NK-92 (cell line): Measurements from ENCODE around the gene WNT9A.

Experiments used
- DNase-seq: peaks from one replicate; lab custom pipeline; 2025; ENCODE audit not compliant: unreplicated experiment; lab: John Stamatoyannopoulos, UW

Gene WNT9A

DNA sequence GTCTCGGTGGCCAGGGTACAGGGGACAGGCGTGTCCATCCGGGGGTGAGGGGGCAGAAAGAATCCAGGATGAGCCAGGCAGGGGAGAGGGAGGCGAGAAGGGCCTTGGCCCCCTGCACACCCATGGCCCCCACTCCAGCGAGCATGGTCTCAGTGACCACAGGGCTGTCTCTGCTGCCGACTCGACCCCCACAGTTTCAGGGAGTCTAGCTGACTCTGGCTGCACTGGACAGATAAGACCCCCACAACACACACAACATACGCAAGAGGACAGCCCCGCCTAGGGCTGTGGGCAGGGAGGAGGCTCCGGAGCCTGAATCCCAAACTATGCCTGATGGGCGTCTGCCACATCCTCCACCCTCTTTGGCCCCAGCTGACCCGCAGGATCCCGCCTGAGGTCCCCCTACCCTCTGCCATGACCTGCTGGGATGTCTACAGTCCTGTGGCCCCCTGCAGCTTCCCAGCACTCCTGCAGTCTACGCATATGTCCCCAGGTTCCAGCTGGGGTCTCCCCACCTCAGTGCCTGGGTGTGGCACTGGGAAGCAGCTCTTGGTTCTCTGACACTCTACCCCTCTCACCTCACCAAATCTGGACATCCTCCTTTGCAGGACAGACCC lies 22.0 kb downstream of the WNT9A start:
- no peak for DNase-seq

GRCh38 chr1:227924833-227925574 lies 22.7 kb downstream of the WNT9A start:
- DNase-seq = no peak

DNA sequence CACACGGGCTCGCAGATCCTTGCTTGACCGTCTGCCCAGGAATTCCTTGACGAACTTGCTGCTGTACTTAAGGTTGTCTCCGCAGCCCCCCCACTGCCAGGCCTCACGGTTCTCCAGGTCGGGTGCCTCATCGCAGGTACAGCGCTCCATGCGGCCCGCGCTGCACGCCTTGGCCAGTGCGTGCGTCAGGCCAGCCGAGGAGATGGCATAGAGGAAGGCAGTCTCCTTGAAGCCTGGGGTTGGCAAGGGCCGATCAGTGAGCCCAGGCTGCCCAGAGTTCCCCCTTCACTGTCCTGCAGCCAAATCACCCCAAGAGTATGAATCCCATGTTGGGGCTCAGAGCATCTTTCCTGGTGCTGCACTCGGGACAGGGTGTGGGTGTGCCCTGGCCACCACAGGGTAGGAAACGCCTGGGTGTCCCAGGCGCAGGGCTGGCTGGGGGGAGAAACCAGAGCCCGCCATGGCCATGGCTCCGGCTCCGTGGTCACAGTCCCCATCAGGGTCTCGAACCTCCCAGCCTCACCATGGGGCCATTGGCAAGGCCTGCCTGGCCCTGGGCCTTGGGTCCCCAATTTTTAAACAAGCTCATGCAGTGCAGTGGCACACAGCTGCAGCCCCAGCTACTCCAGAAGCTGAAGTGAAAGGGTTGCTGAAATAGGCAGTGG lies 23.4 kb downstream of the WNT9A start:
- no peak for DNase-seq

- no peak for DNase-seq
These were observed 24.2 kb downstream of the WNT9A start for GRCh38 chr1:227923353-227924167.

GRCh38 chr1:227922501-227923352 lies 25.0 kb downstream of the WNT9A start:
- no peak for DNase-seq

- no peak for DNase-seq
These were observed 26.1 kb downstream of the WNT9A start for GRCh38 chr1:227921461-227922185.

GRCh38 chr1:227920896-227921295 lies 26.8 kb downstream of the WNT9A start:
- no peak for DNase-seq

GRCh38 chr1:227920426-227920825 lies 27.3 kb downstream of the WNT9A start:
- DNase-seq = no peak

DNA sequence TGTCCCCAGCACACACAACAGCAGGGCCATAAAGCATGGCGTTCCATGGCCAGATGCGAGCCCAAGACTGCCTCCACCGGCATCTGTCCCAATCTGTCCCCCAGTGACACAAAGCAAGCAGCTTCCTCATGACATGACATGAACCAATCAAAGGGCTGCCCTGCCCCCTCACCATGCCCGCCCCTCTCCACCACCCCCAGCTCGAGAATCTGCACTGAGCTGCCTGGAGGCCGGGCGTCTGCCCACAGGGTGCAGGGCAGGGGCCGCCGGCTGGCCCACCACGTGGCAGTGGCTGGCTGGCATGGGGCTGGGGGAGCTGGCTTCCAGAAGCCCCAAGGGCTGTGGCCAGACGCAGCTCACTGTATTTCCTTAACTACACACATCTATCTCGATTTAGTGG lies 27.8 kb downstream of the WNT9A start:
- no peak for DNase-seq

GRCh38 chr1:227918736-227919135 lies 29.0 kb downstream of the WNT9A start:
- DNase-seq = no peak

DNA sequence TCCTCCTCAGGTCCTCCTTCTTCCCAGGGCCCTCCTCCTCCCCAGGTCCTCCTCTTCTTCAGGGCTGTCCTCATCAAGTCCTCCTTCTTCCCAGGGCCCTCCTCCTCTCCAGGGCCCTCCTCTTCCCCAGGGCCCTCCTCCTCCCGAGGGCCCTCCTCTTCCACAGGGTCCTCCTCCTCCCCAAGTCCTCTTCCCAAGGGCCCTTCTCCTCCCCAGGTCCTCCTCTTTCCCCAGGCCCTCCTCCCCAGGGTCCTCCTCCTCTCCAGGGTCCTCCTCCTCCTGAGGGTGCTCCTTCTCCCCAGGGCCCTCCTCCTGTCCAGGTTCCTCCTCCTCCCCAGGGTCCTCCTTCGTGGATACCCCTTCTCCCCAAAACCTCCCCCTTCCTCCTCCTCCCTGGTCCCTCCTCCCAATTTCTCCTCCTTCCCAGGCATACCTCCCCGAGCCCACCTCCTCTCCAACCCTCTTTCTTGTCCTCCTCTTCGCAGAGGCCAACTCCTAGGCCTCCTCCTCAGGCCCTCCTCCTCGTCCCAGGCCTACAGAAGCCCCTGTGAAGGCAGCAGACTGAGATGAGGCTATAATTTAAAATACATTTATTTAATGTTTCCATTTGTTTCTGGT lies 29.5 kb downstream of the WNT9A start:
- DNase-seq = no peak

GRCh38 chr1:227917081-227917950 lies 30.4 kb downstream of the WNT9A start:
- no peak for DNase-seq

- no peak for DNase-seq
These were observed 31.1 kb downstream of the WNT9A start for GRCh38 chr1:227916655-227917054.

DNA sequence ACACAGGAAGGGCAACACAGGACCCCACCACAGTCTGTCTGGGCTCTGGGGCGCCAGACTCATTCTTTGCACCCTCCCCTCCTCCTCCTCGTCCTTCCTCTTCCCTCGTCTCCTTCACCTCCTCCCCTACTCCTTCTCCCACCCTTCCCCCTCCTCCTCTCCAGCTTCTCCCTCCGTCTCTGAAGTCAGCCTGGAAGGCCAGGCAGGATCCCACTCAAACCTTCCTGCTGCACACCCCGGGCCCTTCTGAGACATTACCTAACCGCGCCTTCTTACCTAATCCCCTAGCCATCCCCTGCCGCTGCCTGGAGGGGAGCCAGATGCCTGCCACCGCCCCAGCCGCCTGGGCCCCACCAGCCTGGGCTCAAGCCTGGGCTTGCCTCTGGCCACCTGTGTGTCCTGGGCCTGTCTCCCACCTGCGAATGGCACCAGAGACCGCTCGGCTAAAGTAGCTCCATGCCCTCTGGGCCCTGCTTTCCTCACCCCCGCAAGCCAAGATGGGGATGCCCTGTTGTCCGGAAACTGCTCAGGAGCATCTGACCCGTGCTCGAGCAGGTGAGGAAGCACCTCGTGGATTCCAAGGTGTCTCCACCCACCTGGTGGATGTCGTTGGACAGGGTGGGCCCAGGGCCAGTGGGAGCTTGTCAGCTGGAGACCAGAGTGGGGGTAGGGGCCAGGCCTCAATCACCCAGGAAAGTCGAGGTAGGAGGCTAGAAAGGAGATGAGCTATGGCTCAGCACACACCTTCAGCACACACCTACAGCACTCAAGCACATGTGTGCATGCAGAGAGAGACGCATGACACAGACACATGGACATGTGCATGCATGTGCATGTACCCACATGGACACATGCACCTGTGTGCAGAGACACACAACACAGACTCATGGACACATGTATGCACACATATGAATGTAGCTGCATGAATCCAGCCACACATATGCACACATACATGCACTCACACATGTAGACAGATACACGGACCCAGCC lies 31.9 kb downstream of the WNT9A start:
- DNase-seq = no peak

- no peak for DNase-seq
These were observed 32.8 kb downstream of the WNT9A start for GRCh38 chr1:227914801-227915563.
